GM21360 (cell line): ENCODE results near the gene BANK1.

ENCODE experiments used
- ATAC-seq: cut with Tn5 transposase; IDR thresholded peaks from one replicate; pipeline ENCODE4 v1.9.1; 2021; ENCODE audit warnings: mild to moderate bottlenecking, moderate library complexity; ENCODE audit not compliant: unreplicated experiment

Gene BANK1

GRCh38 chr4:101790521-101791181, at the start of gene BANK1:
TSS of gene BANK1 (plus strand) at chr4:101790730. CDS start at chr4:101790881, 151 bp downstream.
- peak; percentile 99 for ATAC-seq

GRCh38 chr4:101753721-101754120, 36.8 kb upstream of the BANK1 start:
- ATAC-seq, result no peak

GRCh38 chr4:101756181-101756580, 34.3 kb upstream of the BANK1 start:
- no peak for ATAC-seq

- ATAC-seq, result no peak
These were observed 29.1 kb upstream of the BANK1 start for GRCh38 chr4:101761405-101761804.

- no peak for ATAC-seq
These were observed 28.5 kb upstream of the BANK1 start for GRCh38 chr4:101762025-101762424.

- no peak for ATAC-seq
These were observed 28.0 kb upstream of the BANK1 start for GRCh38 chr4:101762534-101762933.

GRCh38 chr4:101763576-101763975, 27.0 kb upstream of the BANK1 start:
- ATAC-seq, result no peak

GRCh38 chr4:101774807-101775206, 15.7 kb upstream of the BANK1 start:
- ATAC-seq, result no peak

GRCh38 chr4:101777431-101777830, 13.1 kb upstream of the BANK1 start:
- ATAC-seq, result no peak

GRCh38 chr4:101780284-101780683, 10.2 kb upstream of the BANK1 start:
- no peak for ATAC-seq

- ATAC-seq, result no peak
These were observed 8.0 kb upstream of the BANK1 start for GRCh38 chr4:101782546-101782945.

- no peak for ATAC-seq
These were observed 5.6 kb upstream of the BANK1 start for GRCh38 chr4:101784957-101785356.

GRCh38 chr4:101785486-101785885, 5.0 kb upstream of the BANK1 start:
- no peak for ATAC-seq

- no peak for ATAC-seq
These were observed 2.7 kb upstream of the BANK1 start for GRCh38 chr4:101787701-101788316.

- peak; percentile 5 for ATAC-seq
These were observed 640 bp downstream of the BANK1 start for GRCh38 chr4:101791182-101791558.

- ATAC-seq, result no peak
These were observed 1.6 kb downstream of the BANK1 start for GRCh38 chr4:101792056-101792590.

GRCh38 chr4:101793397-101793796, 2.9 kb downstream of the BANK1 start:
- no peak for ATAC-seq

- no peak for ATAC-seq
These were observed 4.3 kb downstream of the BANK1 start for GRCh38 chr4:101794806-101795205.

- no peak for ATAC-seq
These were observed 5.2 kb downstream of the BANK1 start for GRCh38 chr4:101795704-101796103.

GRCh38 chr4:101801958-101802357, 11.4 kb downstream of the BANK1 start:
- no peak for ATAC-seq

GRCh38 chr4:101806914-101807313, 16.4 kb downstream of the BANK1 start:
- ATAC-seq, result peak; percentile 96

- peak; percentile 40 for ATAC-seq
These were observed 16.8 kb downstream of the BANK1 start for GRCh38 chr4:101807351-101807750.
